Activated naive CD8-positive, alpha-beta T cell treated with anti-CD3 and anti-CD28 coated beads, Interleukin-2, amount 50 U/mL, for 24 hours (primary cell): Measurements from ENCODE around the gene LRCH1.
A peak's percentile ranks its signal among the peaks of the same experiment; 100 is the strongest.

ENCODE experiments used
- ATAC-seq: fragments of 150-1000 bp; cut with Tn5 transposase; one replicate; pipeline ENCODE4 v1.10.0; 2021
- DNase-seq: peaks from one replicate; pipeline ENCODE4 v3.0.0; 2021
- H3K27ac Mint-ChIP-seq: one replicate; pipeline ENCODE4 v1.8.0; 2021; ENCODE audit warnings: mild to moderate bottlenecking, mixed read lengths
- H3K27me3 Mint-ChIP-seq: one replicate; pipeline ENCODE4 v1.8.0; 2021; ENCODE audit warnings: mixed read lengths
- H3K36me3 Mint-ChIP-seq: one replicate; pipeline ENCODE4 v1.8.0; 2021; ENCODE audit warnings: low read depth, mixed read lengths
- H3K4me1 Mint-ChIP-seq: one replicate; pipeline ENCODE4 v1.8.0; 2021; ENCODE audit warnings: mixed read lengths
- H3K4me3 Mint-ChIP-seq: one replicate; pipeline ENCODE4 v1.8.0; 2021; ENCODE audit warnings: mild to moderate bottlenecking, moderate library complexity, mixed read lengths
- H3K9me3 Mint-ChIP-seq: one replicate; pipeline ENCODE4 v1.8.0; 2021; ENCODE audit warnings: mixed read lengths

Gene LRCH1

GRCh38 chr13:46526100-46526735, 26.8 kb upstream of the LRCH1 start:
- Mint-ChIP-seq H3K4me1 (peaks cover 27% of the 10 kb centered on the region), H3K4me3 (no peak overlapping the region), H3K27ac (no peak overlapping the region), H3K9me3 (no peaks in the 10 kb centered on the region), H3K36me3 (no peaks in the 10 kb centered on the region), H3K27me3 (peaks cover 4% of the 10 kb centered on the region)
- DNase-seq, result no peak
- no peak for ATAC-seq

DNA sequence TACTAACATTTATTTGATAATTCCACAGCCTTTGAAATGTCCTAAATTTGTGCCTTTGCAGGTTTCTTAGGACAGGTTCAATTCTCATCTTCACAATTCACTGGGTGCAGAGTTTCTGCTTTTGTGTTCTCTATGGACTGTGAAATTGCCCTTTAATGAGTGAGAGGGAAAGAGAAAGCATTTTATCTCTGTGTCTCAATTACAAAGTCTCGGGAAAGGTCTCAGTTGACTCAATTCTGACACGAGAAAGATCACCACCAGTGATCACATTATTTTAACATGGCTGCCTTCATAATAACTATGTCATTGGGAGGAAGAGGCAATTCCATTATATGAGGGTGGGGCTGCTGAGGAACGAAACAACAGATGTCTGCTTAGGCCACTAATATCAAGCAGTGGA, 26.2 kb upstream of the LRCH1 start:
- Mint-ChIP-seq H3K9me3 (no peaks in the 10 kb centered on the region), H3K4me1 (peaks cover 33% of the 10 kb centered on the region), H3K36me3 (no peaks in the 10 kb centered on the region), H3K27ac (no peak overlapping the region), H3K4me3 (no peak overlapping the region), H3K27me3 (peaks cover 4% of the 10 kb centered on the region)
- peak; percentile 12 for ATAC-seq
- no peak for DNase-seq

GRCh38 chr13:46527237-46527636, 25.7 kb upstream of the LRCH1 start:
- Mint-ChIP-seq H3K27me3 (peaks cover 4% of the 10 kb centered on the region), H3K4me1 (peaks cover 35% of the 10 kb centered on the region), H3K36me3 (no peaks in the 10 kb centered on the region), H3K27ac (no peak overlapping the region), H3K9me3 (no peaks in the 10 kb centered on the region), H3K4me3 (no peak overlapping the region)
- ATAC-seq (peak; percentile 9), DNase-seq (no peak)

DNA sequence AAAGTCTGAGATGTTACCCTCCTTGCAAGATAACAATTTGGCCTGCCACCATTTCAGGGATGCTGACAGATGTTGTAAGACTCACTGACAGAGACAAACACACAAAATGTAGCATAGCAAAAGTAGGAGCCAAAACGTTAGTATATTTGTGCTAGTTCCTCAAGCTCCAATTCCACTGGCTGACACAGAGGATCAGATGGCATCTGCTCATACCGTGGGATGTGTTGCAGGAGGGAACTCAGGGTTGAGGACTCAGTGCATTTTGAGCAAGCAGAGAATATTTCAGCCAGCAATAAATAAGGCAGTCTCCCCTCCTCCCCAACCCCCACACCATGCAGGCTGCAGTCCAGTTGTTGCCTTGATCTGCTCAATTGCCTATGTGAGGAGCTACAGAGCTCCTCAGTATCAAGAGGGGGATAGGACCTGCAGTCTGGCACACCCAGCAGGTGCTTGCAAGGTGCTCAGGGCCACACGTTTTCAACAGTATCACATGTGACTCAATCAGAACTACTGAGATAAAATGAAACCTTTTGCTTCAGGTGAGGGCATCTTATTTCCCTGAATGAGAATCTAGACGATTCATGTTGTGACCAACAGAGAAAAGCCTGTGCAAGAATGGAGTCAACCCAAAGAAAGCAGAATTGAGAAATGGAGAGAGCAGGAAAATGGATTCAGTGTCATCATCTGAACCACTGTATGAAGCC, 23.6 kb upstream of the LRCH1 start:
- Mint-ChIP-seq H3K4me1 (peaks cover 35% of the 10 kb centered on the region), H3K27ac (peak overlapping the region; percentile 81), H3K9me3 (no peaks in the 10 kb centered on the region), H3K4me3 (no peak overlapping the region), H3K36me3 (no peaks in the 10 kb centered on the region), H3K27me3 (peaks cover 4% of the 10 kb centered on the region)
- DNase-seq (no peak), ATAC-seq (peak; percentile 35)

DNA sequence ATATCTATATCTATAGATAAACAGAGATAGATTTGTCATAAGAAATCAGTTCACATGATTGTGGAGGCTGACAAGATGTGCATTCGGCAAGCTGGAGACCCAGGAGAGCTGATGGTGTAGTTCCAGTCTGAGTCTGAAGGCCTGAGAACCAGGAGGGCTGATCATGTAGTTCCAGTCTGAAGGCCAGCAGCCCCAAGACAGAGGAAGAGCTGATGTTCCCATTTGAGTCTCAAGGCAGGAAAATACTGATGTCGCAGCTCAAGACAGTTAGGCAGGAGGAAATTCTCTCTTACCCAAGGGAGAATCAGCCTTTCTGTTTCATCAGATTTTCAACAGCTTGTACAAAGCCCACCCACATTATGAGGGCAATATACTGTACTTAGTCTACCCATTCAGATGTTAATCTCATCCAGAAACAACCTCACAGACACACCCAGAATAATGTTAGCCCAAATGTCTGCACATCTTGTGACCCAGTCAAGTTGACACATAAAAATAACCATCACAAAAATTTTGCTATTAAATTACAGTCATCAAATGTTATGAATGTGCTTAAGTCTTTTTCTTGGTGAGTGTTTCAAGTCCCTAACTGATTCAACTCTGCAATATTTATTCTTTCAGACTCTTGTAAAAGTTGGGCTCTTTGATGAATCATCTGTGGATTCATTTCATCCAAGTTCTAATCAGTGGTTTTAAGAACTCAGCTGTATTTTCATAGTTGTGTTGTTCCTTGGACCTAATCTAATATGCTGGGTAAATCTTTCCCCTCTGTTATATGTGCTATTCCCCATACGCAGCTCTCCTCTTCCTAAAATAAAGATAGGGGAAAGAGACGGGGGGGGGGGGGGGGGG, 22.7 kb upstream of the LRCH1 start:
- Mint-ChIP-seq H3K27ac (peak overlapping the region; percentile 81), H3K4me3 (no peak overlapping the region), H3K4me1 (peaks cover 35% of the 10 kb centered on the region), H3K36me3 (no peaks in the 10 kb centered on the region), H3K9me3 (no peaks in the 10 kb centered on the region), H3K27me3 (peaks cover 2% of the 10 kb centered on the region)
- DNase-seq (no peak), ATAC-seq (peak; percentile 66)

GRCh38 chr13:46531953-46532352, 21.0 kb upstream of the LRCH1 start:
- no peak overlapping the region for H3K4me3 Mint-ChIP-seq
- no peaks in the 10 kb centered on the region for H3K36me3 Mint-ChIP-seq
- H3K27ac Mint-ChIP-seq, result peak overlapping the region; percentile 36
- ATAC-seq (peak; percentile 41), DNase-seq (no peak)
- no peaks in the 10 kb centered on the region for H3K27me3 Mint-ChIP-seq
- H3K4me1 Mint-ChIP-seq, result peaks cover 31% of the 10 kb centered on the region
- H3K9me3 Mint-ChIP-seq, result no peaks in the 10 kb centered on the region

DNA sequence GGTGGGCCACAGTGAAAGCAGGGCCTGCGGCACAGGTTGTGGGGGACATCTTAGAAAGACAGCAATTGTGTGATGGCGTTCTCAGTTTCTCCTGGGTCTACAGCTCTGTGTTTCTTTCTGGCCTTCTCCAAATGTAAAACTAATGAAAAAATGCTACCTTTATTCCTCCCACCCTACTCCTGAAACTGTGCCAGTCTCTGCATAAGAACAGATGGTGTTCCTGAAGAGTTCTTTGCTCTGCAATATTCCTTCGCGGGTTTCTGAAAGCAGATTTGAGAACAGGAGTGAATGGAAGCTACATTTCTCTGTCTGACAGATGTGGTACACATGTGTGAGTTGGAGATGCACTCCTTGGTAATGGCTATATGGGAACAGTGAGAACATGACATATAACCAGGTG, 18.0 kb upstream of the LRCH1 start:
- no peaks in the 10 kb centered on the region for H3K27me3 Mint-ChIP-seq
- ATAC-seq (no peak), DNase-seq (no peak)
- H3K4me1 Mint-ChIP-seq, result peaks cover 20% of the 10 kb centered on the region
- no peak overlapping the region for H3K4me3 Mint-ChIP-seq
- H3K36me3 Mint-ChIP-seq, result no peaks in the 10 kb centered on the region
- H3K9me3 Mint-ChIP-seq, result no peaks in the 10 kb centered on the region
- no peak overlapping the region for H3K27ac Mint-ChIP-seq

GRCh38 chr13:46535825-46536224, 17.1 kb upstream of the LRCH1 start:
- DNase-seq (no peak), ATAC-seq (no peak)
- Mint-ChIP-seq H3K36me3 (no peaks in the 10 kb centered on the region), H3K4me3 (no peak overlapping the region), H3K27me3 (no peaks in the 10 kb centered on the region), H3K27ac (no peak overlapping the region), H3K9me3 (no peaks in the 10 kb centered on the region), H3K4me1 (peaks cover 12% of the 10 kb centered on the region)

DNA sequence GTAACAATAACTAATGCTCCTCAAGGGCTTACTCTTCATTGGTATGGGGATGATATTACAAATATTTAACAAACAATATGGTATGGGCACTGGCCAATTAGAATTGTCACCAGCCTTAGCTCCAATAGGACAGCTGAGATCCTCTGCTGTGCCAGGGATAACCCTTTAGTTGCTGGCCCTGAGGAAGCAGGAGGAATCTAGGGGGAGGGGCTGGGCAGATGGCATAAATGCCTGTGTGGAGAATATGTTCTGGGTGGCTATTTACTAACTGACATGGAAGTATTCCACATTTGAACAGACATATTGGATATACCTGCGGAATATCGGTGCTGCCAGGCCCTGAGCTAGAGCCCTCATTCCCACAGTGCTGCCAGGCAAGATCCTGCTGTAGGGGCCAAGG, 16.6 kb upstream of the LRCH1 start:
- no peak overlapping the region for H3K4me3 Mint-ChIP-seq
- ATAC-seq (no peak), DNase-seq (no peak)
- H3K27ac Mint-ChIP-seq, result no peak overlapping the region
- H3K9me3 Mint-ChIP-seq, result no peaks in the 10 kb centered on the region
- H3K36me3 Mint-ChIP-seq, result no peaks in the 10 kb centered on the region
- peaks cover 7% of the 10 kb centered on the region for H3K4me1 Mint-ChIP-seq
- no peaks in the 10 kb centered on the region for H3K27me3 Mint-ChIP-seq

DNA sequence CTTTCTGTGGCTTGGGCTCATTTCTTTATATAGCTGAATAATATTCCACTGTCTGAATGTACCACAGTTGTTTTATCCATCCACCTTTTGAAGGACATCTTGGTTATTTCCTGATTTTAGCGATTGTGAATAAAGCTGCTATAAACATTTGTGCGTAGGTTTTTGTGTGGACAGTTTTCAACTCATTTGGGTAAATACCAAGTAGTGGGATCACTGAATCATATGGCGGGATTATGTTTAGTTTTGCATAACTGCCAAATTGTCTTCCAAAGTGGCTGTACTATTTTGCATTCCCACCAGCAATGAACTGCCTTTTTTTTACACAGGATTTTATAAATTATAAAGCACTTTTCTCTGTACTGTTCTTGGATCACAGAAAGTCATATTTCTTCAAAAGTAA, 13.7 kb upstream of the LRCH1 start:
- Mint-ChIP-seq H3K4me1 (peaks cover 9% of the 10 kb centered on the region), H3K4me3 (no peak overlapping the region), H3K9me3 (no peaks in the 10 kb centered on the region), H3K27ac (no peak overlapping the region), H3K36me3 (no peaks in the 10 kb centered on the region), H3K27me3 (no peaks in the 10 kb centered on the region)
- DNase-seq, result no peak
- ATAC-seq, result no peak

DNA sequence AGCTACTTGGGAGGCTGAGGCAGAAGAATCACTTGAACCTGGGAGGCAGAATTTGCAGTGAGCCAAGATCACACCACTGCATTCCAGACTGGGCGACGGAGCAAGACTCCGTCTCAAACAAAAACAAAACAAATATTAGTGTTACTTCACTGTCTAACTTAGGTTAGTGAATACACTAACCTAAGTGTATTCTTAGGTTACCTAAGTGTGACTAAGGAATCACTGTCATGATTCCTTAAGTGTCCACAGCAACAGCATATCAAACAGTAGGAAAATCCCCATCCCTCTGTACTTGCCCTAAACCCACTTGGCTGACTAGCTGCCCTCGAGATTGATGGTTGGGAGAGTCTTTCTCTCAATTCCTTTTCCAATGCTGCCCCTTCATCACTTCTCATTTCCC, 11.8 kb upstream of the LRCH1 start:
- H3K4me3 Mint-ChIP-seq, result no peak overlapping the region
- no peak overlapping the region for H3K27ac Mint-ChIP-seq
- DNase-seq (no peak), ATAC-seq (no peak)
- H3K27me3 Mint-ChIP-seq, result no peaks in the 10 kb centered on the region
- no peaks in the 10 kb centered on the region for H3K36me3 Mint-ChIP-seq
- H3K4me1 Mint-ChIP-seq, result peaks cover 9% of the 10 kb centered on the region
- H3K9me3 Mint-ChIP-seq, result no peaks in the 10 kb centered on the region

- Mint-ChIP-seq H3K9me3 (no peaks in the 10 kb centered on the region), H3K4me3 (no peak overlapping the region), H3K27me3 (no peaks in the 10 kb centered on the region), H3K36me3 (no peaks in the 10 kb centered on the region), H3K27ac (no peak overlapping the region), H3K4me1 (peaks cover 9% of the 10 kb centered on the region)
- ATAC-seq, result peak; percentile 52
- DNase-seq, result no peak
Measured at GRCh38 chr13:46542833-46543232, 10.1 kb upstream of the LRCH1 start.

- Mint-ChIP-seq H3K27me3 (no peaks in the 10 kb centered on the region), H3K36me3 (no peaks in the 10 kb centered on the region), H3K27ac (no peak overlapping the region), H3K9me3 (no peaks in the 10 kb centered on the region), H3K4me3 (no peak overlapping the region), H3K4me1 (peaks cover 9% of the 10 kb centered on the region)
- ATAC-seq (no peak), DNase-seq (no peak)
Measured at GRCh38 chr13:46543287-46543686, 9.7 kb upstream of the LRCH1 start.

DNA sequence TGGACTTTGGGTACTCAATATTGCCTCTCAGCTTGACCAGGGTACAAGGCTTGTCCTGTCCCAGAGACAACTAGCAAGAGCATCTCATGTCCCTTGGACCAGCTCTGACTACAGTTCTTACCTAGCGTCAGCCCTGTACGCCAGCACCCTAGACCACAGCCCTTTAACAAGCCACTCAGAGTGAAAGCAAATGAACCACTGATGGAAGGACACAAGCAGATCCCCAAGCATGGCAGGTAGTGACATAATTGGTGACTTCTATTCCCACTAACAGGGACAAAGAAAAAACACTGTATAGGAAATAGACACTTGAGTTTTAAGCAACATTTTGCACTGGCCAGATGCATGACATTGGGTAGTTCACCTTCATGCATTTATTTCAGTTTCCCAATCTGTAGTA, 8.8 kb upstream of the LRCH1 start:
- H3K27me3 Mint-ChIP-seq, result peaks cover 3% of the 10 kb centered on the region
- H3K4me1 Mint-ChIP-seq, result peaks cover 9% of the 10 kb centered on the region
- H3K27ac Mint-ChIP-seq, result no peak overlapping the region
- no peak overlapping the region for H3K4me3 Mint-ChIP-seq
- DNase-seq (no peak), ATAC-seq (peak; percentile 71)
- H3K9me3 Mint-ChIP-seq, result no peaks in the 10 kb centered on the region
- no peaks in the 10 kb centered on the region for H3K36me3 Mint-ChIP-seq

DNA sequence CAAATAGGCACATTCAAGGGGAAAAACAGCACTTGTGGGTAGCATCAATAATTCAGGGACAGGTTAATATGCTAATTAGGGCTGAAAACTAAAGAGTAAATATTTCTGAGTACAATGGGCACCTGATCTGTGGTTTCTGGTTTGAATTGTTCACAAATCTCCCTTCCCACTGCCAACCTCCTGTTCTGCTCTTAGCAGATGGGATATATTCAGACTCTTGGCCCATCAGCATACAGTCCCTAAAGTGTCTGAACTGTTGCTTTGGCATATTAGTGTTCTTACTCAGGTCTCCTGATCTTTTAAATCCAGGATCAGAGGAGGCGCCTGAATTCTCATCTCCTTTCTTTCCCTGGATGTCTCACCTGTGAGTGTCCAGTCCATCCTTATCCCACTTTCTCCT, 8.2 kb upstream of the LRCH1 start:
- Mint-ChIP-seq H3K27me3 (peaks cover 3% of the 10 kb centered on the region), H3K4me1 (peaks cover 9% of the 10 kb centered on the region), H3K36me3 (no peaks in the 10 kb centered on the region), H3K9me3 (no peaks in the 10 kb centered on the region), H3K27ac (no peak overlapping the region), H3K4me3 (no peak overlapping the region)
- DNase-seq, result no peak
- ATAC-seq, result no peak
